GM18870 (cell line): Measurements from ENCODE around the gene PGM2L1.
"Not testable (repeated sequence)": the region's sequence is repeated elsewhere in the genome, so short reads cannot be mapped to it uniquely, and the experiment has no call there.

Experiments used
- ATAC-seq: cut with Tn5 transposase; IDR thresholded peaks from one replicate; pipeline ENCODE4 v1.9.1; 2021; ENCODE audit warnings: moderate library complexity; ENCODE audit not compliant: unreplicated experiment

The PGM2L1 gene

GRCh38 chr11:74398244-74399159 is at the start of gene PGM2L1:
TSS of gene PGM2L1 (minus strand) at chr11:74398433. CDS start at chr11:74398161, 272 bp downstream.
- ATAC-seq: peak; percentile 91

GRCh38 chr11:74447720-74448119 is 49.5 kb upstream of the PGM2L1 start:
- no peak for ATAC-seq

DNA sequence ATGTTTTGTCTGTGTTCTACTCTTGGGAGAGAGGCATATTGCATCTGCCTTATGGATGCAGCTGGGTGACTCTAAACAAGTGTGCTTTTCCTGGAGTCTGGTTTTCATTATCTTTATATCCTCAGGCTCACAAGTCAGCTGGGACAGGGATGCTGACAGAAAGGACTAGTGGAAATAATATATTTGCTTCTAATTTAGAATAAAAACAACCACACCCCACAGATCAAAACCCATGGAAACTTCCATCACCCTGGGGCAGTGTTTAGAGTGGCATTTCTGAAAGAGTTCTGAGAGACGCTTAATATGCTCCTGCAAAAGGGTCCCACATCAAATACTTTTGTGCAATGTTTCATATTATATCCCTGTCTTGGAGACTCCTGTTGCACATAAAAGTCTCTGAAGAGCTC is 48.3 kb upstream of the PGM2L1 start:
- ATAC-seq: no peak

DNA sequence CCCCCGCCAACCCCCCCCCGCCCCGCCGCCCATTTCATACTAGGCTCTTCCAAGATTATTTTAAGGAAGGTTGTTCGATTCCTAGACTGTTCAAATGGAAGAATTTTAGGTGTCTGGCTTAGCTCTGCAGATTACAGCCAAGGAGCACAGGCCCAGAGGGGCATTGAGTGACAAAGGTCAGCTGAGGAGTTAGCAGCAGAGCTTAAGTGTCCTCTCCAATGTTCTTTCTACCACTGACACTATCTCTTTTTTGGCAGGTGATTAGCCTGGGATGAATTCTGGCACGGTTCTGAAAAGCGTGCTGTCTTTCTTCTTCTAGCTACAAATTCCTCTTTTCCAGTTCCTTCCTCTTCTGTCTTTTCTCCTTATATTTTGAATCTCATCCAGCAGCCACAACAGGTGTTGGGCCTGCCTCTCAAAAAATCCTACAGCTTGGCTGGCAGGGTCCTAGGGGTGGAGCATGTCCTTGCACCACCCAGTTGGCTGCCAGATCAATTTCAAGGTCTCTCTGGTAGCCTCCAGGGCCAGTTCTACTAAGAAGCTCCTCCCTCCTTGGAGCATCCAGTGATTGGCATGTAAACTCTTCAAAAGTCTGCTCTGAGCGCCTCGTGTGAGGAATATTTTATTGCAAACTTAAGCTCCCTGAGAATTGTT is 46.1 kb upstream of the PGM2L1 start:
- no peak for ATAC-seq

GRCh38 chr11:74443071-74443864 is 45.0 kb upstream of the PGM2L1 start:
- no peak for ATAC-seq

DNA sequence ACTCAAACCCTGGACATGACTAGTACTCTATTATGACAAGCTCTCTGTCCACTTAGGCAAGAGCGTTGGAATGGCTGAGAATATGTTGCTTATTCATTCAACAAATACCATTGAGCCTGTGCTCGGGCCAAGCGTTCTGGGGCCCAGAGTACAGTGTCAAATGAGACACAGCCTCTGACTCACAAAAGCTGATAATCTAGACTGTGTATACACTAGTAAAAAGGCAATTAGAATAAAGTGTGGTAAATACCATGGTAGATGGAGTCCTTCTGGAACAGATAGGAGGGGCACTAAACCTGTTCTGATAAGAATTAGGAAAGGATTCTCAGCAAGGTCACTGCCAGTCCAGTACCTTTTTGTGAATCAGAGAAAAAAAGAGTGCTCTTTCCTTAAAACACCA is 44.4 kb upstream of the PGM2L1 start:
- ATAC-seq: no peak

DNA sequence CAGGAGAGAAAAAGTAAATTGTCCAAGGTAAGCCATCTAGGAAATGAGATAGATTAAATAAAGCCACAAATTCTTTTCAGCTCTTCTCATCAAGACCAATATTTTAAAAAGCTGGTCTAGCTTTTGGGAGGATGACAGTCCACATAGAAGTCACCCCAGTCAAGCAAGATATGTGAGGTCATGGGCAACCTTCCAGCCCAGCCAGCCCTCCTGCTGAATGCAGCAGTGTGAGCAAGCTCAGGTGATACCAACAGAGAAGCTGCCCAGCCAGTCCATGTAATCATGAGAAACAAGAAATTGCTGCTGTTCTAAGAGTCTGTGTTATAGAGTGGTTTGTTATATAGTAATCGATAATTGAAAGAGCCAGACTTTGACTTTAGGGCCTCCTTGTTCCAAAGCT is 40.4 kb upstream of the PGM2L1 start:
- ATAC-seq: no peak

DNA sequence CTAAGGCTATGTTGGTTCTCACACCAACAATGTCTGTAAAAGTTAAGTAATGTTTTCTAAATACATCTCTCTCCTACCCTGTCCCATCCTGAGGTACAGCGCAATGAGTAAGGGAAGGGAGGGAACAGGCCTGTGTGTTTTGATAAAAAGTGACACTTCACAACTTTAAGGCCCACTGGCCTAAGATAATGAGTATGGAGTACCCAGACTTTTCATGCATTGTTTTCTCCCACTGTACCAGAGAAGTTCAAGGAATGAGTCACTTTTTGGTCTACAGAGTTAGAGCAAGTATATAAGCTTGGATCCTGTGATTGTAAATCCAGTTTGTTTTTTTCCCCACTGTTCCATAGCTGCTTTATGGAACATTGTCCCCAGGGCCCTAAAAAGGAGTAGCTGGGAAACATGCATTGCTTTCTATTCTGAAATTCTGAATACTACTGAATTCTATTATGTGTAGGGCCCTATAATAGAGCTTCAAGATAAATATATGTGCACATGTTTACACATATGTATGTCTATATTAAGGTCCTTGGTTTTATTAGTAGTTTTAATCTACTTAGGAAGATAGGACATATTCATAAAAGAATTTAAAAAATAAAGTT is 39.3 kb upstream of the PGM2L1 start:
- ATAC-seq: no peak

- ATAC-seq: no peak
These were observed 36.3 kb upstream of the PGM2L1 start for GRCh38 chr11:74434528-74434927.

- no peak for ATAC-seq
These were observed 31.0 kb upstream of the PGM2L1 start for GRCh38 chr11:74429205-74429604.

- no peak for ATAC-seq
These were observed 29.2 kb upstream of the PGM2L1 start for GRCh38 chr11:74427384-74427886.

DNA sequence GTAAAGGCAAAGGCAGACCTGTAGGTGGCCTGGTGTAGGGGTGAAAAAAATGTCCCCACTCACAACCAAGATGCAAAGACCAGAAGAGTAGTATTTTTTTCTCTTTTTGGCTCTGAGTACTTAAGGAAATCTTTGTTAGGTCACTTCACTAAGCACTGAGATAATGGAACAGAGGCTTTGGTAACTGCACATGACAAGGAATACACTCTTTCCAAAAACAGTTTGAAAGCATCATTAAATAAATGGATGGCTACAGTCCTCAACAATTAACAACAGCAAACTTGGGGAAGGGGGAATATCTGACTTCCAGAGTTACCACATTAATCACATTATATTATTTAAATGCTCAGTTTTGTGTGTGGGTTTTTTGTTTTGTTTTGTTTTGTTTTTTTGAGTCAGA is 26.9 kb upstream of the PGM2L1 start:
- no peak for ATAC-seq

DNA sequence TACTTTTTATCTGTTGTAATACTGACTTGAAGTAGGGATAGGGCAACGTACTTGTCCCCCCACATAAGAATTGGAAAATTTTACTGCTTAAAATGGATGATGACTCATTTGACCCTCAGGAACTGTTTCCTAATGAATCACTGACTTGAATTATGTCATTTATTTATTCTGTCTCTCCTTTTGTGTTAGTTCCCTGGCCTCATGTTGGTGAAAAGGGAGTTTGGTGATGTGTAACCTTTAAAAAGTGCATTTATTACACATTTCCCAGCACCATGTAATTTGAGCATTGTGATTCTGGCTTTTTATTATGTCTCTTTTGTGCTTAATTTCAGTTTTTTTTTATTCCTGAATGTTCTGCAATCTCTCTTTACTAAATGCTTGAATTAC is 20.3 kb upstream of the PGM2L1 start:
- ATAC-seq: no peak

GRCh38 chr11:74417860-74418508 is 19.8 kb upstream of the PGM2L1 start:
- no peak for ATAC-seq

GRCh38 chr11:74417379-74417804 is 19.2 kb upstream of the PGM2L1 start:
- no peak for ATAC-seq

- not testable (repeated sequence) for ATAC-seq
These were observed 18.7 kb upstream of the PGM2L1 start for GRCh38 chr11:74416974-74417373.

GRCh38 chr11:74412733-74413359 is 14.6 kb upstream of the PGM2L1 start:
- no peak for ATAC-seq

- no peak for ATAC-seq
These were observed 14.1 kb upstream of the PGM2L1 start for GRCh38 chr11:74412321-74412720.

DNA sequence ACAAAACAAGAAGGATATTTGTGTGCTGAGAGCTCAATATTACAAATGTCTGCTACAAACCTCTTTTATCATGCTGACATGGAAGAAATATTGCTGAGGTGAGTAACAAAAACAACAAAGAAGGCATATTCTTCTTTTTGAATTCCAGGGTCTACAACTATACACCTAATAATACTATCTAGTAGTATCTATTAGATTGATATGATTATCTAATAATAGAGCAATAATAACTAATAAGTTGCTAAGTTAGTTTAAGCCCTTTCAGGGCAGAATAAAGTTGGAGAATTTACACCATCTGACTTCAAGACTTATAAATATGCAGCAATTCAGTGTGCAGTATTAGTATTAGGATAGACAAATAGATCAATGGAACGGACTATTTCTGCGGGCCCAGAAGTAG is 11.4 kb upstream of the PGM2L1 start:
- ATAC-seq: no peak
